ENCODE measurements around the gene TSPEAR. TPM values are rescaled to one million over a fixed set of nuclear protein-coding genes. Genes with fewer than 3 reads are reported as not detected.
"Not testable (repeated sequence)": the region's sequence is repeated elsewhere in the genome, so short reads cannot be mapped to it uniquely, and the experiment has no call there.

TSPEAR gene
- total RNA-seq, 1 donor from 2014 or later = not detected

DNA sequence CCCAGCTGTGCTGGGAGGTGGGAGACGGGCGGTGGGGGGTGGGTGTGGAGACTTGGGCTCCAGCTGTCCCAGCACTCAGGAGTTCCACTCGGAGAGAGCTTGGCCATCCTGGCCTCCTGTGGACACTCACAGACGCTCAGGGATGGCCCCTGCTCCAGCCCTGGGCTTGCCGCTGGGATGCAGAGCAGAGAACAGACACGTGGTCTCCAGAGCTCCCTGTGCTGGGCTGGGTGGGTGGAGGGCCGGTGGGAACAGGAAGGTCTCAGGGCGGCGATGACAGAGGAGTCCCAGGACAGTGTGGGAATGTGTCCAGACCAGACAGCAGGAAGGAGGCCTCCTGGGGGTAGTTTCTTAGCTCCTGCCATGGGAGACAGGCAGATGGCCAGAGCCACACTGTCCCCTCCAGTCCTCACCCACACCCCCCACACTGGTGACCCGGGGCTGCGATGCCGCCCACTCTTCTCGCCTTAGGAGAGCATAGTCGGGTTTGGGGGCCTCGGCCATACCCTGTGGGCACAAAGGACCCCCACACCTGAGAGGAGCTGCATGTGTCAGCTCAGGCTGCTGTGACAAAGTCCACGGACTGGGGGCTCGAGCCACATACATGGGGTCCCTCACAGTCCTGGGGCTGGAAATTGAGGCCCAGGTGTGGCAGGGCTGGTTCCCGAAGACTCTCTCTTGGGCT lies 82.5 kb downstream of the TSPEAR start:
- peaks cover 2% of the 10 kb centered on the region for H3K4me1 Mint-ChIP-seq (ENCODE audit: low read depth, unreplicated experiment)
- H3K27ac Mint-ChIP-seq (ENCODE audit: unreplicated experiment) = no peak overlapping the region
- peaks cover 48% of the 10 kb centered on the region for H3K36me3 Mint-ChIP-seq (ENCODE audit: unreplicated experiment)
- no peak for DNase-seq
- H3K9me3 Mint-ChIP-seq (ENCODE audit: unreplicated experiment) = peaks cover 21% of the 10 kb centered on the region
- no peak overlapping the region for H3K4me3 Mint-ChIP-seq (ENCODE audit: unreplicated experiment)
- peaks cover 3% of the 10 kb centered on the region for H3K27me3 Mint-ChIP-seq (ENCODE audit: unreplicated experiment)
- TF ChIP-seq CTCF (IDR thresholded peaks at IDR 0.05; ENCODE audit: partially characterized antibody, unreplicated experiment) = no peak

DNA sequence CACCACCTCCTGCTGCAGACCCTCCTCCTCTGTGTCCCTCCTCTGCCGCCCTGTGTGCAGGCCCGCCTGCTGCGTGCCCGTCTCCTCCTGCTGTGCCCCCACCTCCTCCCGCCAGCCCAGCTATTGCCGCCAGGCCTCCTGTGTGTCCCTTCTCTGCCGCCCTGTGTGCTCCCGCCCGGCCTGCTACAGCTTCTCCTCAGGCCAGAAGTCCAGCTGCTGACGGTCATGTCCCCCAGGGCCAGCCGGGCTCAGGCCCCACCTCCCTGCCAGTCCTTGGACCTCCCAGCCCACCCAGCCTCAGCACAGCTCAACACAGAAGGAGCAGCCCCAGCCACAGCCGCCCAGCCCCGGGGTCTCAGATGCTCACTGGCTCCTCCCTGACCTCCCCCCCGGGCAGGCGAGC lies 83.5 kb downstream of the TSPEAR start:
- H3K27ac Mint-ChIP-seq (ENCODE audit: unreplicated experiment) = peak overlapping the region; percentile 22
- not testable (repeated sequence) for H3K27me3 Mint-ChIP-seq (ENCODE audit: unreplicated experiment); H3K4me1 Mint-ChIP-seq (ENCODE audit: low read depth, unreplicated experiment); DNase-seq; H3K4me3 Mint-ChIP-seq (ENCODE audit: unreplicated experiment)
- peaks cover 50% of the 10 kb centered on the region for H3K36me3 Mint-ChIP-seq (ENCODE audit: unreplicated experiment)
- H3K9me3 Mint-ChIP-seq (ENCODE audit: unreplicated experiment) = peaks cover 16% of the 10 kb centered on the region

GRCh38 chr21:44627181-44627822 lies 84.1 kb downstream of the TSPEAR start:
- not testable (repeated sequence) for H3K27me3 Mint-ChIP-seq (ENCODE audit: unreplicated experiment)
- H3K9me3 Mint-ChIP-seq (ENCODE audit: unreplicated experiment) = peaks cover 16% of the 10 kb centered on the region
- H3K27ac Mint-ChIP-seq (ENCODE audit: unreplicated experiment) = peak overlapping the region; percentile 22

GRCh38 chr21:44626673-44627143 lies 84.7 kb downstream of the TSPEAR start, which contains the start of gene KRTAP10-9:
TSS of gene KRTAP10-9 (plus strand) at chr21:44627093. CDS start at chr21:44627172, 79 bp downstream.
- Mint-ChIP-seq H3K27ac (ENCODE audit: unreplicated experiment) (peak within 1 kb of the TSS; percentile 22), H3K4me3 (ENCODE audit: unreplicated experiment) (no peak within 1 kb of the TSS), H3K36me3 (ENCODE audit: unreplicated experiment) (peaks cover 50% of the 10 kb centered on the region), H3K4me1 (ENCODE audit: low read depth, unreplicated experiment) (peaks cover 2% of the 10 kb centered on the region), H3K27me3 (ENCODE audit: unreplicated experiment) (peaks cover 3% of the 10 kb centered on the region), H3K9me3 (ENCODE audit: unreplicated experiment) (peaks cover 15% of the 10 kb centered on the region)
- TF ChIP-seq CTCF (IDR thresholded peaks at IDR 0.05; ENCODE audit: partially characterized antibody, unreplicated experiment) = no peak
- no peak for DNase-seq

More at GRCh38 chr21:44627181-44627822, 84.1 kb downstream of the TSPEAR start:
- DNase-seq; H3K4me1 Mint-ChIP-seq (ENCODE audit: low read depth, unreplicated experiment); H3K4me3 Mint-ChIP-seq (ENCODE audit: unreplicated experiment): not testable (repeated sequence)
- peaks cover 54% of the 10 kb centered on the region for H3K36me3 Mint-ChIP-seq (ENCODE audit: unreplicated experiment)

DNA sequence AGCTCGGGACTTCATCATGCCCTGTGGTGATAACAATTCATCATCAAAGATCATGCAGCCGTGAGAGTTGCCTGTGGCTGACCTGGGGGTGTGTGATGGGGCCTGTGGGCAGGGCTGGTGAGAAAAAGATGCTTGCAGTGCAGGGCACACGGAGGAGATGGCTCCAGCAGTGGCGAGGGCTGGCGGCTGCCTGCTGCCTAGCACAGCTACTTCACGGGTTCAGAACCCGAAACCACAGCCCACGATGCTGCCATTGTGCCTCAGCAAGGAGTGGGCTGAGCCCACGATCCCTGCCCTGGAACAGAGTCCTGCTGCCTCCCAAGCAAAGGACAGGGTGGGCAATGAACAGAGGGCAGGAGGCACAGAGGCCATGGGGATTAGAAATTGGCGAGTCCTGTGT lies 85.1 kb downstream of the TSPEAR start:
- H3K27me3 Mint-ChIP-seq (ENCODE audit: unreplicated experiment) = peaks cover 3% of the 10 kb centered on the region
- H3K9me3 Mint-ChIP-seq (ENCODE audit: unreplicated experiment) = peaks cover 14% of the 10 kb centered on the region
- no peak for TF ChIP-seq CTCF (IDR thresholded peaks at IDR 0.05; ENCODE audit: partially characterized antibody, unreplicated experiment)
- peaks cover 2% of the 10 kb centered on the region for H3K4me1 Mint-ChIP-seq (ENCODE audit: low read depth, unreplicated experiment)
- DNase-seq = no peak
- no peak overlapping the region for H3K27ac Mint-ChIP-seq (ENCODE audit: unreplicated experiment)
- peaks cover 46% of the 10 kb centered on the region for H3K36me3 Mint-ChIP-seq (ENCODE audit: unreplicated experiment)
- H3K4me3 Mint-ChIP-seq (ENCODE audit: unreplicated experiment) = no peak overlapping the region

GRCh38 chr21:44625756-44626155 lies 85.6 kb downstream of the TSPEAR start:
- no peak overlapping the region for H3K4me3 Mint-ChIP-seq (ENCODE audit: unreplicated experiment)
- H3K4me1 Mint-ChIP-seq (ENCODE audit: low read depth, unreplicated experiment) = peaks cover 2% of the 10 kb centered on the region
- no peak for DNase-seq
- peaks cover 12% of the 10 kb centered on the region for H3K9me3 Mint-ChIP-seq (ENCODE audit: unreplicated experiment)
- H3K36me3 Mint-ChIP-seq (ENCODE audit: unreplicated experiment) = peaks cover 42% of the 10 kb centered on the region
- no peak for TF ChIP-seq CTCF (IDR thresholded peaks at IDR 0.05; ENCODE audit: partially characterized antibody, unreplicated experiment)
- H3K27ac Mint-ChIP-seq (ENCODE audit: unreplicated experiment) = no peak overlapping the region
- peaks cover 3% of the 10 kb centered on the region for H3K27me3 Mint-ChIP-seq (ENCODE audit: unreplicated experiment)
